Fibroblast of mammary gland (primary cell): ENCODE results near the gene TKT.

Source experiments
- DNase-seq: peaks from one replicate; pipeline ENCODE4 v3.0.0-alpha.2; 2010; ENCODE audit warnings: low read depth
- H3K4me3 ChIP-seq: 2 replicates; pipeline ENCODE4 v1.5.1; 2011; ENCODE audit warnings: low read depth, mild to moderate bottlenecking, low read length, moderate library complexity; ENCODE audit not compliant: control insufficient read depth
- CTCF ChIP-seq: conservative IDR thresholded peaks from 2 replicates; pipeline ENCODE4 v1.5.1; 2011; ENCODE audit warnings: low read depth, low read length, inconsistent platforms; ENCODE audit not compliant: control insufficient read depth, insufficient read depth

The TKT gene

GRCh38 chr3:53211706-53212702 lies 43.8 kb downstream of the TKT start:
- no peak for TF ChIP-seq CTCF

GRCh38 chr3:53202331-53203015 lies 53.3 kb downstream of the TKT start:
- TF ChIP-seq CTCF = no peak
- H3K4me3 ChIP-seq = no peak overlapping the region
- no peak for DNase-seq

More at GRCh38 chr3:53211706-53212702, 43.8 kb downstream of the TKT start:
- H3K4me3 ChIP-seq = no peak overlapping the region
- DNase-seq = no peak

- no peak overlapping the region for H3K4me3 ChIP-seq
- DNase-seq = no peak
- no peak for TF ChIP-seq CTCF
Measured at GRCh38 chr3:53200501-53201498, 55.0 kb downstream of the TKT start.

- DNase-seq = no peak
- H3K4me3 ChIP-seq = no peak overlapping the region
- peak; percentile 9 for TF ChIP-seq CTCF
Measured at GRCh38 chr3:53199834-53200233, 56.0 kb downstream of the TKT start.

GRCh38 chr3:53198996-53199395 lies 56.8 kb downstream of the TKT start:
- no peak for TF ChIP-seq CTCF
- no peak for DNase-seq
- H3K4me3 ChIP-seq = no peak overlapping the region
